ENCODE results near the gene TRIM44. TPM values are rescaled to one million over a fixed set of nuclear protein-coding genes. Genes with fewer than 3 reads are reported as not detected.
A peak's percentile ranks its signal among the peaks of the same experiment; 100 is the strongest.
"Not testable (repeated sequence)": the region's sequence is repeated elsewhere in the genome, so short reads cannot be mapped to it uniquely, and the experiment has no call there.

TRIM44 gene
- polyA plus RNA-seq, 1 donor (not counting 4 experiments of a cell fraction or from before 2014, with no cell fraction given) = 48.3 TPM

DNA sequence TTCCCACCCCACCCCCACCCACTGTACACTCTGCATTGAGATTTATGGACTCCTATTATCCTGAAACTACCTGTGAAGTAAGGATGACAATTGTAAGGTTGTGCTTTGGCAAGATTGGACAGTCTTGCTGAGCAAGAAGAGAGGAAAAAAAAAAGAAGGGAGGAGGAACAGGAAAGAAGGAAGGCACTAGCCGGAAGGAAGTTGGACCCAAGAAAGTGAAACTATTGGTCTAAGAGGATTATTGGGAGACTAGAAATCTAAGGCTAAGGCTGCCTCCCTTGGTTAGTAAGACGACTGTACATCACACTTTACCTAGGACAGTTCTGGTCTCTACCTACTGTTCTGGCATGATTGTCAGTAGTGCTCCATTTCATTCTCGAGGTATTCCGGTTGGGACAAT, 12.1 kb upstream of the TRIM44 start:
- Histone ChIP-seq H3K4me1 (ENCODE audit: control insufficient read depth, extremely low read depth, insufficient read depth, low read length) (peaks cover 12% of the 10 kb centered on the region), H3K9me3 (ENCODE audit: control insufficient read depth, low read depth, low read length) (no peaks in the 10 kb centered on the region), H3K4me2 (ENCODE audit: control insufficient read depth, extremely low read depth, insufficient read depth, low read depth, low read length) (peak overlapping the region; percentile 35), H3K4me3 (ENCODE audit: control insufficient read depth in 2 of 3, extremely low read depth in 1 of 3, insufficient read depth in 2 of 3, low read depth in 1 of 3, low read length in 3 of 3) (no peak overlapping the region), H3K9me1 (ENCODE audit: control insufficient read depth, extremely low read depth, insufficient read depth, low read length) (no peaks in the 10 kb centered on the region), H2AFZ (ENCODE audit: control insufficient read depth, low read length) (peak overlapping the region; percentile 67), H3K9ac (ENCODE audit: control insufficient read depth, extremely low read depth, insufficient read depth, low read length) (no peak overlapping the region), H3K27me3 (ENCODE audit: control insufficient read depth, extremely low read depth, insufficient read depth, low read length) (no peaks in the 10 kb centered on the region), H3K79me2 (ENCODE audit: control insufficient read depth, insufficient read depth, low read length) (no peaks in the 10 kb centered on the region), H4K20me1 (ENCODE audit: control insufficient read depth, extremely low read depth, insufficient read depth, low read length) (no peaks in the 10 kb centered on the region), H3K36me3 (ENCODE audit: control insufficient read depth in 2 of 2, extremely low read depth in 1 of 2, insufficient read depth in 2 of 2, low read length in 2 of 2) (no peaks in the 10 kb centered on the region), H3K27ac (ENCODE audit: control insufficient read depth, insufficient read depth, low read length) (no peak overlapping the region)
- dilution Hi-C loops (cut with MboI; ENCODE audit: extremely low pct_ligation_motif_present, low sequenced_read_pairs) = no loop called here
- peak; percentile 53 for FAIRE-seq
- no peak for DNase-seq (ENCODE audit: low read depth, low spot score)
- TF ChIP-seq, protein P1, sequence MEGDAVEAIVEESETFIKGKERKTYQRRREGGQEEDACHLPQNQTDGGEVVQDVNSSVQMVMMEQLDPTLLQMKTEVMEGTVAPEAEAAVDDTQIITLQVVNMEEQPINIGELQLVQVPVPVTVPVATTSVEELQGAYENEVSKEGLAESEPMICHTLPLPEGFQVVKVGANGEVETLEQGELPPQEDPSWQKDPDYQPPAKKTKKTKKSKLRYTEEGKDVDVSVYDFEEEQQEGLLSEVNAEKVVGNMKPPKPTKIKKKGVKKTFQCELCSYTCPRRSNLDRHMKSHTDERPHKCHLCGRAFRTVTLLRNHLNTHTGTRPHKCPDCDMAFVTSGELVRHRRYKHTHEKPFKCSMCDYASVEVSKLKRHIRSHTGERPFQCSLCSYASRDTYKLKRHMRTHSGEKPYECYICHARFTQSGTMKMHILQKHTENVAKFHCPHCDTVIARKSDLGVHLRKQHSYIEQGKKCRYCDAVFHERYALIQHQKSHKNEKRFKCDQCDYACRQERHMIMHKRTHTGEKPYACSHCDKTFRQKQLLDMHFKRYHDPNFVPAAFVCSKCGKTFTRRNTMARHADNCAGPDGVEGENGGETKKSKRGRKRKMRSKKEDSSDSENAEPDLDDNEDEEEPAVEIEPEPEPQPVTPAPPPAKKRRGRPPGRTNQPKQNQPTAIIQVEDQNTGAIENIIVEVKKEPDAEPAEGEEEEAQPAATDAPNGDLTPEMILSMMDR (optimal IDR thresholded peaks at IDR 0.05 in 1 of 3, IDR thresholded peaks at IDR 0.05 in 1 of 3, conservative IDR thresholded peaks at IDR 0.05 in 1 of 3; ENCODE audit: extremely low read depth in 1 of 3, insufficient read depth in 2 of 3, low read length in 3 of 3) = no peak
- TF ChIP-seq EZH2 (IDR thresholded peaks at IDR 0.05; ENCODE audit: low read length) = no peak

GRCh38 chr11:35651263-35651662, 11.3 kb upstream of the TRIM44 start:
- Histone ChIP-seq H3K36me3 (ENCODE audit: control insufficient read depth in 2 of 2, extremely low read depth in 1 of 2, insufficient read depth in 2 of 2, low read length in 2 of 2) (no peaks in the 10 kb centered on the region), H4K20me1 (ENCODE audit: control insufficient read depth, extremely low read depth, insufficient read depth, low read length) (no peaks in the 10 kb centered on the region), H3K79me2 (ENCODE audit: control insufficient read depth, insufficient read depth, low read length) (no peaks in the 10 kb centered on the region), H3K27ac (ENCODE audit: control insufficient read depth, insufficient read depth, low read length) (no peak overlapping the region), H3K9me3 (ENCODE audit: control insufficient read depth, low read depth, low read length) (no peaks in the 10 kb centered on the region), H3K27me3 (ENCODE audit: control insufficient read depth, extremely low read depth, insufficient read depth, low read length) (no peaks in the 10 kb centered on the region), H3K4me1 (ENCODE audit: control insufficient read depth, extremely low read depth, insufficient read depth, low read length) (peaks cover 12% of the 10 kb centered on the region), H3K9me1 (ENCODE audit: control insufficient read depth, extremely low read depth, insufficient read depth, low read length) (no peaks in the 10 kb centered on the region), H3K4me2 (ENCODE audit: control insufficient read depth, extremely low read depth, insufficient read depth, low read depth, low read length) (no peak overlapping the region), H3K4me3 (ENCODE audit: control insufficient read depth in 2 of 3, extremely low read depth in 1 of 3, insufficient read depth in 2 of 3, low read depth in 1 of 3, low read length in 3 of 3) (no peak overlapping the region), H2AFZ (ENCODE audit: control insufficient read depth, low read length) (no peak overlapping the region), H3K9ac (ENCODE audit: control insufficient read depth, extremely low read depth, insufficient read depth, low read length) (no peak overlapping the region)
- no peak for TF ChIP-seq EZH2 (IDR thresholded peaks at IDR 0.05; ENCODE audit: low read length)
- TF ChIP-seq, protein P1 (optimal IDR thresholded peaks at IDR 0.05 in 1 of 3, IDR thresholded peaks at IDR 0.05 in 1 of 3, conservative IDR thresholded peaks at IDR 0.05 in 1 of 3; ENCODE audit: extremely low read depth in 1 of 3, insufficient read depth in 2 of 3, low read length in 3 of 3) = no peak
- FAIRE-seq (no peak), DNase-seq (ENCODE audit: low read depth, low spot score) (no peak)
- dilution Hi-C loops (cut with MboI; ENCODE audit: extremely low pct_ligation_motif_present, low sequenced_read_pairs) = no loop called here

DNA sequence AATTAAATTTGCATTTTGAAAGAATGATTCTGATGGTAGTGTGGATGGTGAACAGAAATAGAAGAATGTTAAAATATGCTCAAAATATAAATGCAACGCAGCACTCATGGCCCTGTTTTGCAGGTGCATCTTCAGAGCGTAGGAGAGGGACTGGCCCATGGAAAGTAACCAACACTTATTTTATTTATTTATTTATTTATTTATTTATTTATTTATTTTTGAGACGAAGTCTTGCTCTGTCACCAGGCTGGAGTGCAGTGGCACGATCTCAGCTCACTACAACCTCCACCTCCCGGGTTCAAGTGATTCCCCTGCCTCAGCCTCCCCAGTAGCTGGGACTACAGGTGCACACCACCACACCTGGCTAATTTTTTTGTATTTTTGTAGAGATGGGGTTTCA, 9.8 kb upstream of the TRIM44 start:
- H3K36me3 ChIP-seq (ENCODE audit: control insufficient read depth in 2 of 2, extremely low read depth in 1 of 2, insufficient read depth in 2 of 2, low read length in 2 of 2); H3K9me1 ChIP-seq (ENCODE audit: control insufficient read depth, extremely low read depth, insufficient read depth, low read length); FAIRE-seq; H3K27ac ChIP-seq (ENCODE audit: control insufficient read depth, insufficient read depth, low read length); H3K9me3 ChIP-seq (ENCODE audit: control insufficient read depth, low read depth, low read length); H4K20me1 ChIP-seq (ENCODE audit: control insufficient read depth, extremely low read depth, insufficient read depth, low read length); H2AFZ ChIP-seq (ENCODE audit: control insufficient read depth, low read length); H3K9ac ChIP-seq (ENCODE audit: control insufficient read depth, extremely low read depth, insufficient read depth, low read length); H3K4me2 ChIP-seq (ENCODE audit: control insufficient read depth, extremely low read depth, insufficient read depth, low read depth, low read length); H3K79me2 ChIP-seq (ENCODE audit: control insufficient read depth, insufficient read depth, low read length); DNase-seq (ENCODE audit: low read depth, low spot score); dilution Hi-C loops (cut with MboI; ENCODE audit: extremely low pct_ligation_motif_present, low sequenced_read_pairs); H3K27me3 ChIP-seq (ENCODE audit: control insufficient read depth, extremely low read depth, insufficient read depth, low read length); H3K4me3 ChIP-seq (ENCODE audit: control insufficient read depth in 2 of 3, extremely low read depth in 1 of 3, insufficient read depth in 2 of 3, low read depth in 1 of 3, low read length in 3 of 3): not testable (repeated sequence)
- peaks cover 12% of the 10 kb centered on the region for H3K4me1 ChIP-seq (ENCODE audit: control insufficient read depth, extremely low read depth, insufficient read depth, low read length)
